H9 (cell line): ENCODE data around the gene AR. TPM values are rescaled to one million over a fixed set of nuclear protein-coding genes. Genes with fewer than 3 reads are reported as not detected.

ENCODE experiments used
- DNase-seq: peaks from one replicate; pipeline ENCODE4 v3.0.0-alpha.2; 2017
- H2AFZ ChIP-seq: one replicate; pipeline ENCODE4 v1.6.1; 2013; ENCODE audit warnings: mild to moderate bottlenecking, low read length, control low read depth, moderate library complexity
- H2AK5ac ChIP-seq: 2 replicates; pipeline ENCODE4 v1.6.1; 2013; ENCODE audit warnings: low read length, control low read depth, mixed read lengths; ENCODE audit not compliant: insufficient read length
- H2BK120ac ChIP-seq: one replicate; pipeline ENCODE4 v1.6.1; 2013; ENCODE audit warnings: low read depth, mild to moderate bottlenecking, low read length, control low read depth, inconsistent platforms; ENCODE audit not compliant: poor library complexity, severe bottlenecking
- H2BK12ac ChIP-seq: 2 replicates; pipeline ENCODE4 v1.6.1; 2013; ENCODE audit warnings: low read length, control low read depth, mixed read lengths, low read depth; ENCODE audit not compliant: insufficient read length
- H2BK15ac ChIP-seq: 2 replicates; pipeline ENCODE4 v1.6.1; 2013; ENCODE audit warnings: low read depth, low read length, control low read depth
- H2BK20ac ChIP-seq: one replicate; pipeline ENCODE4 v1.6.1; 2013; ENCODE audit warnings: low read depth, mild to moderate bottlenecking, low read length, control low read depth, inconsistent platforms; ENCODE audit not compliant: poor library complexity, severe bottlenecking
- H2BK5ac ChIP-seq: 2 replicates; pipeline ENCODE4 v1.6.1; 2013; ENCODE audit warnings: low read length, control low read depth, mixed read lengths; ENCODE audit not compliant: insufficient read length
- H3K14ac ChIP-seq: 2 replicates; pipeline ENCODE4 v1.6.1; 2013; ENCODE audit warnings: low read length, control low read depth; ENCODE audit not compliant: insufficient read depth
- H3K18ac ChIP-seq: 2 replicates; pipeline ENCODE4 v1.6.1; 2013; ENCODE audit warnings: low read depth, mild to moderate bottlenecking, mixed read lengths, low read length, control low read depth; ENCODE audit not compliant: insufficient read length
- H3K23ac ChIP-seq: 2 replicates; pipeline ENCODE4 v1.6.1; 2013; ENCODE audit warnings: low read length, control low read depth, mixed read lengths, low read depth; ENCODE audit not compliant: insufficient read length
- H3K23me2 ChIP-seq: 2 replicates; pipeline ENCODE4 v1.6.1; 2013; ENCODE audit warnings: low read depth, mild to moderate bottlenecking, mixed read lengths, low read length, control low read depth; ENCODE audit not compliant: insufficient read length, poor library complexity, severe bottlenecking
- H3K27ac ChIP-seq: 2 replicates; pipeline ENCODE4 v1.5.1; 2013; ENCODE audit warnings: low read length, control low read depth, mixed read lengths, low read depth; ENCODE audit not compliant: insufficient read length
- H3K27me3 ChIP-seq: 2 replicates; pipeline ENCODE4 v1.6.1; 2013; ENCODE audit warnings: low read length, control low read depth, inconsistent platforms; ENCODE audit not compliant: insufficient read depth
- H3K4ac ChIP-seq: 2 replicates; pipeline ENCODE4 v1.6.1; 2013; ENCODE audit warnings: low read depth, mild to moderate bottlenecking, control low read depth, inconsistent platforms, low read length, moderate library complexity
- H3K4me1 ChIP-seq: 2 replicates; pipeline ENCODE4 v1.6.1; 2013; ENCODE audit warnings: low read length, control low read depth, inconsistent platforms; ENCODE audit not compliant: insufficient read depth
- H3K4me2 ChIP-seq: 2 replicates; pipeline ENCODE4 v1.6.1; 2013; ENCODE audit warnings: low read length, control low read depth, mixed read lengths; ENCODE audit not compliant: insufficient read length, insufficient read depth
- H3K56ac ChIP-seq: 2 replicates; pipeline ENCODE4 v1.6.1; 2013; ENCODE audit warnings: low read depth, mild to moderate bottlenecking, mixed read lengths, low read length, control low read depth; ENCODE audit not compliant: insufficient read length
- H3K79me1 ChIP-seq: 2 replicates; pipeline ENCODE4 v1.6.1; 2013; ENCODE audit warnings: low read depth, mild to moderate bottlenecking, moderate library complexity, low read length, control low read depth, inconsistent platforms; ENCODE audit not compliant: insufficient read depth, poor library complexity, severe bottlenecking
- H3K79me2 ChIP-seq: 2 replicates; pipeline ENCODE4 v1.6.1; 2013; ENCODE audit warnings: low read length, control low read depth, inconsistent platforms; ENCODE audit not compliant: insufficient read depth
- H3K9ac ChIP-seq: 2 replicates; pipeline ENCODE4 v1.6.1; 2013; ENCODE audit warnings: low read length, control low read depth, mixed read lengths; ENCODE audit not compliant: insufficient read length; ENCODE audit errors: extremely low read depth
- H3K9me3 ChIP-seq: one replicate; pipeline ENCODE4 v1.6.1; 2013; ENCODE audit warnings: low read depth, low read length, inconsistent platforms; ENCODE audit not compliant: control insufficient read depth
- H3T11ph ChIP-seq: one replicate; pipeline ENCODE4 v1.6.1; 2013; ENCODE audit warnings: mild to moderate bottlenecking, low read length, control low read depth, inconsistent platforms
- H4K20me1 ChIP-seq: one replicate; pipeline ENCODE4 v1.6.1; 2013; ENCODE audit not compliant: control insufficient read depth, insufficient read length, insufficient read depth
- H4K5ac ChIP-seq: 2 replicates; pipeline ENCODE4 v1.6.1; 2013; ENCODE audit warnings: low read depth, mild to moderate bottlenecking, mixed read lengths, low read length, control low read depth; ENCODE audit not compliant: insufficient read length
- H4K8ac ChIP-seq: replicated peaks from 2 replicates; pipeline ENCODE4 v1.6.1; 2013; ENCODE audit warnings: low read length, control low read depth, mixed read lengths, low read depth; ENCODE audit not compliant: insufficient read length
- H4K91ac ChIP-seq: 2 replicates; pipeline ENCODE4 v1.6.1; 2013; ENCODE audit warnings: low read depth, mild to moderate bottlenecking, moderate library complexity, mixed read lengths, low read length, control low read depth; ENCODE audit not compliant: insufficient read length
- H3K27ac Mint-ChIP-seq, 3 experiments: 2 replicates in 2 of 3; 3 replicates in 1 of 3; pipeline ENCODE4 v1.8.0; 2020 to 2021; ENCODE audit warnings: mixed read lengths in 3 of 3, mild to moderate bottlenecking in 1 of 3, moderate library complexity in 1 of 3
- H3K27me3 Mint-ChIP-seq: 2 replicates; pipeline ENCODE4 v1.8.0; 2021; ENCODE audit warnings: low read depth, mild to moderate bottlenecking, moderate library complexity, mixed read lengths
- H3K36me3 Mint-ChIP-seq, 3 experiments: 2 replicates in 2 of 3; 3 replicates in 1 of 3; pipeline ENCODE4 v1.8.0; 2020 to 2021; ENCODE audit warnings: low read depth in 3 of 3, mixed read lengths in 3 of 3; ENCODE audit not compliant: insufficient read depth in 1 of 3
- H3K4me1 Mint-ChIP-seq, 2 experiments: 2 replicates each; pipeline ENCODE4 v1.8.0; 2020; ENCODE audit warnings: mixed read lengths in 2 of 2
- H3K4me3 Mint-ChIP-seq, 2 experiments: 2 replicates in 1 of 2; 3 replicates in 1 of 2; pipeline ENCODE4 v1.8.0; 2020 to 2021; ENCODE audit warnings: mild to moderate bottlenecking in 2 of 2, mixed read lengths in 2 of 2, moderate library complexity in 1 of 2
- H3K9me3 Mint-ChIP-seq, 2 experiments: 2 replicates in 1 of 2; 3 replicates in 1 of 2; pipeline ENCODE4 v1.8.0; 2020; ENCODE audit warnings: mild to moderate bottlenecking in 2 of 2, mixed read lengths in 2 of 2, moderate library complexity in 1 of 2
- WGBS: extraction: QIAGEN DNeasy Blood & Tissue Kit; methylation state at CpG from one replicate; pipeline ENCODE4 v1.1.7; 2013; ENCODE audit warnings: missing lambda C conversion rate, low lambda C conversion rate, mixed read lengths; ENCODE audit not compliant: insufficient read length; ENCODE audit errors: extremely low coverage; 5-methylcytosine and 5-hydroxymethylcytosine counted together
- total RNA-seq: library from RNA; stranded (reverse); gene quantifications from 2 replicates; pipeline ENCODE4 v1.2.1, GENCODE V29; 2021
- TF ChIP-seq, protein P1 (sequence below): fragments of 200-600 bp; sonication (generic); conservative IDR thresholded peaks from 3 replicates; pipeline ENCODE4 v1.8.0; 2021; ENCODE audit warnings: antibody characterized with exemption, mild to moderate bottlenecking

AR gene
- total RNA-seq, 1 experiment from 2014 or later = 3.5 TPM

DNA sequence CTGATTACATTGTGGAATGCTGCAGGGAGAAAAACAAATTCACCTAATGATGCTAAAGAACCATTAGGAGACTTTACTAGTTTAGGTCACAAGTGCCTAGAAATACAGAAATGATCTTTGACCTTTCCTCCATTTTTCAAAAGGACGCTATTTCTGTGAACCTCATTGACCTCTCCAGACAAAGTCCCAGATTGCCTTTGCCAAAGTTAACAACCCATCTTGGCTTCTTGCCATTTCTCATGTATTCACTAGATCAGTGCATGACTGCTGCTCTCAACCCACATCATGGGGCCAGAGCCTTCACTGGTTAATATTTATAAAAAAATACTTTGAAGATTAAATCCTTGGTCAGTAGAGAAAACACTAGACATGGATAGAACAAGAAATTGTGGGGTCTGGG lies 19.9 kb upstream of the AR start:
- H2AFZ ChIP-seq = no peak overlapping the region
- no peak overlapping the region for H2BK15ac ChIP-seq
- Mint-ChIP-seq H3K9me3 (peaks cover 51 to 70% of the 10 kb centered on the region in 2 experiments), H3K4me1 (peaks cover 13 to 17% of the 10 kb centered on the region in 2 experiments), H3K27ac (no peak overlapping the region), H3K27me3 (no peaks in the 10 kb centered on the region), H3K36me3 (peaks cover 0 to 4% (median 3%) of the 10 kb centered on the region in 3 experiments; a peak in 6 of 7 replicates), H3K4me3 (no peak overlapping the region)
- H4K5ac ChIP-seq = no peak overlapping the region
- H2BK12ac ChIP-seq = no peak overlapping the region
- no peak overlapping the region for H3T11ph ChIP-seq
- H3K9ac ChIP-seq = no peak overlapping the region
- H2BK20ac ChIP-seq = no peak overlapping the region
- DNase-seq = no peak
- WGBS = no CpG with 5 or more reads among the region's 1 CpG
- H3K4ac ChIP-seq = no peak overlapping the region
- H2AK5ac ChIP-seq = no peak overlapping the region
- H3K4me2 ChIP-seq = no peak overlapping the region
- H3K23me2 ChIP-seq = no peaks in the 10 kb centered on the region
- no peaks in the 10 kb centered on the region for H4K20me1 ChIP-seq
- no peak overlapping the region for H3K14ac ChIP-seq
- no peaks in the 10 kb centered on the region for H3K79me1 ChIP-seq
- peaks cover 40% of the 10 kb centered on the region for H3K9me3 ChIP-seq
- H2BK5ac ChIP-seq = no peak overlapping the region
- H3K4me1 ChIP-seq = peaks cover 2% of the 10 kb centered on the region; the same call in 1 of the 2 replicates
- H4K8ac ChIP-seq = no peak overlapping the region
- H3K56ac ChIP-seq = no peak overlapping the region
- H3K18ac ChIP-seq = no peak overlapping the region
- no peak overlapping the region for H3K27ac ChIP-seq
- no peak overlapping the region for H2BK120ac ChIP-seq
- H3K27me3 ChIP-seq = no peaks in the 10 kb centered on the region
- H4K91ac ChIP-seq = no peak overlapping the region
- H3K79me2 ChIP-seq = no peaks in the 10 kb centered on the region
- no peak overlapping the region for H3K23ac ChIP-seq
- TF ChIP-seq, protein P1, sequence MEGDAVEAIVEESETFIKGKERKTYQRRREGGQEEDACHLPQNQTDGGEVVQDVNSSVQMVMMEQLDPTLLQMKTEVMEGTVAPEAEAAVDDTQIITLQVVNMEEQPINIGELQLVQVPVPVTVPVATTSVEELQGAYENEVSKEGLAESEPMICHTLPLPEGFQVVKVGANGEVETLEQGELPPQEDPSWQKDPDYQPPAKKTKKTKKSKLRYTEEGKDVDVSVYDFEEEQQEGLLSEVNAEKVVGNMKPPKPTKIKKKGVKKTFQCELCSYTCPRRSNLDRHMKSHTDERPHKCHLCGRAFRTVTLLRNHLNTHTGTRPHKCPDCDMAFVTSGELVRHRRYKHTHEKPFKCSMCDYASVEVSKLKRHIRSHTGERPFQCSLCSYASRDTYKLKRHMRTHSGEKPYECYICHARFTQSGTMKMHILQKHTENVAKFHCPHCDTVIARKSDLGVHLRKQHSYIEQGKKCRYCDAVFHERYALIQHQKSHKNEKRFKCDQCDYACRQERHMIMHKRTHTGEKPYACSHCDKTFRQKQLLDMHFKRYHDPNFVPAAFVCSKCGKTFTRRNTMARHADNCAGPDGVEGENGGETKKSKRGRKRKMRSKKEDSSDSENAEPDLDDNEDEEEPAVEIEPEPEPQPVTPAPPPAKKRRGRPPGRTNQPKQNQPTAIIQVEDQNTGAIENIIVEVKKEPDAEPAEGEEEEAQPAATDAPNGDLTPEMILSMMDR = no peak
